Mammary epithelial cell (primary cell): ENCODE data around the gene ABHD4.

Source experiments
- CTCF ChIP-seq, 2 donors: IDR thresholded peaks in 1 of 2; conservative IDR thresholded peaks in 1 of 2; 2 replicates each; pipeline ENCODE4 v1.5.1; 2011 to 2012; ENCODE audit warnings: inconsistent platforms in 2 of 2, low read length in 2 of 2, mild to moderate bottlenecking in 2 of 2, control low read depth in 1 of 2, low read depth in 1 of 2; ENCODE audit not compliant: insufficient read depth in 1 of 2; ENCODE audit errors: extremely low read depth in 1 of 2
- EZH2 ChIP-seq: IDR thresholded peaks from 2 replicates; pipeline ENCODE4 v1.6.1; 2012; ENCODE audit warnings: low read length, inconsistent platforms, borderline replicate concordance

GRCh38 chr14:22614240-22614799 is 16.2 kb downstream of the ABHD4 start:
- TF ChIP-seq CTCF (conservative IDR thresholded peaks at IDR 0.05 in 1 of 2, IDR thresholded peaks at IDR 0.05 in 1 of 2; ENCODE audit: extremely low read depth in 1 of 2, insufficient read depth in 1 of 2, low read depth in 1 of 2, low read length in 2 of 2) (no peak), EZH2 (no peak)
